Measurements from ENCODE around the gene FAM200A.
"Not testable (repeated sequence)": the region's sequence is repeated elsewhere in the genome, so short reads cannot be mapped to it uniquely, and the experiment has no call there.

The FAM200A gene

DNA sequence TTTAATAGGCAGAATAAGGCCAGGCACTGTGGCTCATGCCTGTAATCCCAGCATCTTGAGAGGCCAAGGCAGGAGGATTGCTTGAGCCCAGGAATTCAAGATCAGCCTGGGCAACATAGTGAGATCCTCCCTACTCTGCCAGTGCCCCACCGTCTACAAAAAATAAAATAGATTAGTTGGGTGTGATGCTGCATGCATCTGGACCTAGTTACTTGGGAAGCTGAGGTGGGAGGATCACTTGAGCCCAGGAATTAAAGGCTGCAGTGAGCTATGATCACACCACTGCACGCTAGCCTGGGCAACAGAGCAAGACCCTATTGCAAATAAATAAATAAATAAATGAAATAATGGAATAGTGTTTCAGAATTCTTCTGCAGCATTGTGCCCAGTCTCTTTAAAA is 16.2 kb downstream of the FAM200A start:
- H3K27ac ChIP-seq (ENCODE audit: low read length), result no peak overlapping the region
- H3K4me3 ChIP-seq (ENCODE audit: low read depth in 1 of 2, low read length in 2 of 2), result no peak overlapping the region
- peaks cover 14 to 28% of the 10 kb centered on the region in 2 donors for H3K36me3 ChIP-seq (ENCODE audit: control insufficient read depth in 1 of 2, insufficient read depth in 2 of 2, low read length in 2 of 2)
- H3K27me3 ChIP-seq (ENCODE audit: low read depth, low read length), result no peaks in the 10 kb centered on the region
- H3K9me3 ChIP-seq (ENCODE audit: control insufficient read depth in 1 of 2, low read length in 2 of 2), result peaks cover 28 to 75% of the 10 kb centered on the region in 2 donors
- no peaks in the 10 kb centered on the region for H3K4me1 ChIP-seq (ENCODE audit: control insufficient read depth in 1 of 2, insufficient read depth in 2 of 2, low read length in 2 of 2)

DNA sequence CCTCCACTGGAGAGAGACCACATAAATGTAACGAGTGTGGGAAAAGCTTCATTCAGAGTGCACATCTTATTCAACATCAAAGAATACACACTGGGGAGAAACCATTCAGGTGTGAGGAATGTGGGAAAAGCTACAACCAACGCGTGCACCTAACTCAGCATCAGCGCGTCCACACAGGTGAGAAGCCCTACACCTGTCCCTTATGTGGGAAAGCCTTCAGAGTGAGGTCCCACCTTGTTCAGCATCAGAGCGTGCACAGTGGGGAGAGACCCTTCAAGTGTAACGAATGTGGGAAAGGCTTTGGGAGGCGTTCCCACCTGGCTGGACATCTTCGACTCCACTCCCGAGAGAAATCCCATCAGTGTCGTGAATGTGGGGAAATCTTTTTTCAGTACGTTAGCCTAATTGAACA is 20.6 kb downstream of the FAM200A start:
- Histone ChIP-seq H3K4me3 (ENCODE audit: low read depth in 1 of 2, low read length in 2 of 2) (peak overlapping the region; percentile 10 to 49), H3K27me3 (ENCODE audit: low read depth, low read length) (no peaks in the 10 kb centered on the region), H3K27ac (ENCODE audit: low read length) (no peak overlapping the region), H3K4me1 (ENCODE audit: control insufficient read depth in 1 of 2, insufficient read depth in 2 of 2, low read length in 2 of 2) (no peaks in the 10 kb centered on the region), H3K36me3 (ENCODE audit: control insufficient read depth in 1 of 2, insufficient read depth in 2 of 2, low read length in 2 of 2) (peaks cover 22 to 69% of the 10 kb centered on the region in 2 donors), H3K9me3 (ENCODE audit: control insufficient read depth in 1 of 2, low read length in 2 of 2) (peaks cover 28 to 56% of the 10 kb centered on the region in 2 donors)

DNA sequence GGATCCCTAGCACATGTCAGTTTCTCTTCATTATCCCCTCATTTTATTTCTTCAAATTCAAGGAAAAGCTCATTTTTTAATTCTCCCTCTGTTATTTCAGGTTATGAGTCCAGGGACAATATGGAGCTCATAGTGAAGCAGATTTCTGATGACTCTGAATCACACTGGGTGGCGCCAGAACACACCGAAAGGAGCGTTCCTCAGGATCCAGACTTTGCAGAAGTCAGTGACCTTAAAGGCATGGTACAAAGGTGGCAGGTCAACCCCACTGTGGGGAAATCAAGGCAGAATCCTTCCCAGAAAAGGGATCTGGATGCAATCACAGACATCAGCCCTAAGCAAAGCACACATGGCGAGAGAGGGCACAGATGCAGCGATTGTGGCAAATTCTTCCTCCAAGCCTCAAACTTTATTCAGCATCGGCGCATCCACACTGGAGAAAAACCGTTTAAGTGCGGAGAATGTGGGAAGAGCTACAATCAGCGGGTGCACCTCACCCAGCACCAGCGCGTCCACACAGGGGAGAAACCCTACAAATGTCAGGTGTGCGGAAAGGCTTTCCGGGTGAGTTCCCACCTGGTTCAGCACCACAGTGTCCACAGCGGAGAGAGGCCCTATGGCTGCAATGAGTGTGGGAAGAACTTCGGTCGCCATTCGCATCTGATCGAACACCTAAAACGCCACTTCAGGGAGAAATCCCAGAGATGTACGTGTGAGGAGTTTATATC is 26.0 kb downstream of the FAM200A start:
- Histone ChIP-seq H3K4me1 (ENCODE audit: control insufficient read depth in 1 of 2, insufficient read depth in 2 of 2, low read length in 2 of 2) (no peaks in the 10 kb centered on the region), H3K4me3 (ENCODE audit: low read depth in 1 of 2, low read length in 2 of 2) (no peak overlapping the region), H3K27ac (ENCODE audit: low read length) (no peak overlapping the region), H3K27me3 (ENCODE audit: low read depth, low read length) (no peaks in the 10 kb centered on the region), H3K36me3 (ENCODE audit: control insufficient read depth in 1 of 2, insufficient read depth in 2 of 2, low read length in 2 of 2) (peaks cover 17 to 57% of the 10 kb centered on the region in 2 donors), H3K9me3 (ENCODE audit: control insufficient read depth in 1 of 2, low read length in 2 of 2) (peaks cover 6 to 13% of the 10 kb centered on the region in 2 donors)

DNA sequence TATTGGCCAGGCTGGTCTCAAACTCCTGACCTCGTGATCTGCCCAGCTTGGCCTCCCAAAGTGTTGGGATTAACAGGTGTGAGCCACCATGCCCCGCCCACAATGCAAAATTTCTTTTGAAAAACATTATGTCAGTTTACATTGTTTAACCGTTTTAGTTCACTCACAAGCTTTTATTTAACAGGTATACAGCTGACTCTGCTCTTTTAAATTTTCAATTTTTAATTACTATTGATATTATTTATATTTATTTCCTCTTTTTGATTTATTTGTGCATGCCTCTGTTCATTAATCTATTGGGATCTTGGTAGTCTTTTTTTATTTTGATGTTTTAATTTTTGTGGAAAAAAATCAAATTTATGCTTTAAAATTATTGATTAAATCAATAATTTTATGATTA is 30.5 kb downstream of the FAM200A start:
- Histone ChIP-seq H3K9me3 (ENCODE audit: control insufficient read depth in 1 of 2, low read length in 2 of 2) (no peaks in the 10 kb centered on the region), H3K4me3 (ENCODE audit: low read depth in 1 of 2, low read length in 2 of 2) (no peak overlapping the region), H3K36me3 (ENCODE audit: control insufficient read depth in 1 of 2, insufficient read depth in 2 of 2, low read length in 2 of 2) (peaks cover 25 to 41% of the 10 kb centered on the region in 2 donors), H3K4me1 (ENCODE audit: control insufficient read depth in 1 of 2, insufficient read depth in 2 of 2, low read length in 2 of 2) (no peaks in the 10 kb centered on the region), H3K27me3 (ENCODE audit: low read depth, low read length) (no peaks in the 10 kb centered on the region), H3K27ac (ENCODE audit: low read length) (no peak overlapping the region)

DNA sequence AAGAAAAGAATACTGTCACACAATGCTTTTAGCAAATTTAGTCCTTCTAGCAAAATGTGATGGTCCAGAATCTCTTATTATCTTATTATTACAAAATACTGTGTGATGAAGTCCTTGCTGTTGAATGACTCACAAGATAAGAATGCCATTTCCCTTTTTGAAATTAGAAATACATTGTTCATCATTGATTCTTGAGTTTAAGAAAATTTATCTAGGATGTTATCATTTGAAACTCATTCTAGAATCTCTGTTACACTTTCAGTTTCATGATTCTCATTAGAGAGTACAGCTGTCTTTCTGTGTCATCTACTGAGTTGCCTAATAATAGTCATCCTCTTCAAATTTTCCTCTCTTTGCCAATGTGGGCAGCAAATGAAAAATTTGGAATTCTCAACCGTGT is 37.9 kb downstream of the FAM200A start:
- Histone ChIP-seq H3K27me3 (ENCODE audit: low read depth, low read length) (no peaks in the 10 kb centered on the region), H3K4me3 (ENCODE audit: low read depth in 1 of 2, low read length in 2 of 2) (no peak overlapping the region), H3K27ac (ENCODE audit: low read length) (no peak overlapping the region), H3K36me3 (ENCODE audit: control insufficient read depth in 1 of 2, insufficient read depth in 2 of 2, low read length in 2 of 2) (peaks cover 8 to 48% of the 10 kb centered on the region in 2 donors), H3K4me1 (ENCODE audit: control insufficient read depth in 1 of 2, insufficient read depth in 2 of 2, low read length in 2 of 2) (no peaks in the 10 kb centered on the region), H3K9me3 (ENCODE audit: control insufficient read depth in 1 of 2, low read length in 2 of 2) (no peaks in the 10 kb centered on the region)

DNA sequence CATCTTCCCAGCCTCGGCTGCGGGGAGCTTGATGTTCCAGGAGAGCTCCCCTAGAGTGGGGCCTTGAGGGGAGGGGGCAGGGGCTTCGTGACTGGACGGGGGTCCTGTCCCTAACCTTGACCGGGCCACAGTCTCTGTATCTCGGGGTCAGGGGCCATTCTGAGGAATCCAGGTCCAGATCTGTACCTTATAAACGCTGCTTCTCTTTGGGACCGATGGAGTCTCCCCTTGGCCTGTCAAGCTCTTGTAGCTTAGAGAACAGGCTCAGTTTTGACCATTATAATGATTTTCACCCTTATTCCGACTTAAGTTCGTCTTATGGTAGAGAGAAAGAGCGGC is 46.6 kb downstream of the FAM200A start:
- H3K9me3 ChIP-seq (ENCODE audit: control insufficient read depth in 1 of 2, low read length in 2 of 2), result no peaks in the 10 kb centered on the region
- H3K36me3 ChIP-seq (ENCODE audit: control insufficient read depth in 1 of 2, insufficient read depth in 2 of 2, low read length in 2 of 2), result peaks cover 0 to 4% of the 10 kb centered on the region in 2 donors
- no peaks in the 10 kb centered on the region for H3K27me3 ChIP-seq (ENCODE audit: low read depth, low read length)
- H3K4me1 ChIP-seq (ENCODE audit: control insufficient read depth in 1 of 2, insufficient read depth in 2 of 2, low read length in 2 of 2), result peaks cover 10 to 32% of the 10 kb centered on the region in 2 donors
- H3K27ac ChIP-seq (ENCODE audit: low read length), result peak overlapping the region; percentile 92
- H3K4me3 ChIP-seq (ENCODE audit: low read depth in 1 of 2, low read length in 2 of 2), result peak overlapping the region; percentile 94 to 99

DNA sequence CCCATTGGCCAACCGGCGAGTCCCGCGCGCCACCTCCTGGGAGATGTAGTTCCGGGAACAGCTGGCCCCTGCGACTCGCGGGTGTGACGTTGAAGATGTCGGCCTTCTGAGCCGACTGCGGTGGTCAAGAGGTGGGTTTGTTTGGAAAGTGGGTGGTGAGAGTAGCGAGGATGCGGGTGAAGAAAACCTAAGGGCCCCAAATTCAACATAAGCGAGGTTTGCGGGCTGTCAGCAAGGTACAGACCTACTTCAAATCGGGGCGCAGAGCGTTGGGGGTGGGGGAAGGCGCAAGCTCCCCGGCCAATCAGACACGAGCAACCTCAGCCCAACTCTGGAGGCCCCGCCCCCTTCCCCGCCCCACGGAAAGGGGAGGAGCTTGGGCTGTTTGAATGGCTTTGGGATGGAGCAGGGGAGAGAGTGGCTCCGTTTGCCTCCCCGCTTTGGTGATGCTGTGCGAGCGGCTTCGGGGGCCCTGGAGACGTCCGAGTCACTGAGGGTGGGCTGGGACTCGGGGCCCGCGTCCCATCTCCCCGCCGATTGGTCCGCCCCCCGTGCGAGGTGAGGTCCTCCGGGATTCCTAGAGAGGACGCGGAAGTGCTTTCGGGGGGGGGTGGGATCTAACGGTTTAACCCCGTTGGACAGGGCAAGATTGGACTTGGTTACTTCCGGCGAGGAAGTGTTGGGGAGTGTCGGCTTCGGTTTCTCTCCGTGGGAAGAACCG is 47.2 kb downstream of the FAM200A start, which contains the start of gene ZKSCAN5:
TSS of gene ZKSCAN5 (plus strand) at position 60 of the 721 bp plus-strand sequence. CDS start 1,383 bp downstream, outside the sequence.
- Histone ChIP-seq H3K27ac (ENCODE audit: low read length) (peak within 1 kb of the TSS; percentile 92), H3K27me3 (ENCODE audit: low read depth, low read length) (no peaks in the 10 kb centered on the region), H3K4me3 (ENCODE audit: low read depth in 1 of 2, low read length in 2 of 2) (peak within 1 kb of the TSS; percentile 94 to 99), H3K36me3 (ENCODE audit: control insufficient read depth in 1 of 2, insufficient read depth in 2 of 2, low read length in 2 of 2) (peaks cover 0 to 1% of the 10 kb centered on the region in 2 donors), H3K4me1 (ENCODE audit: control insufficient read depth in 1 of 2, insufficient read depth in 2 of 2, low read length in 2 of 2) (peaks cover 10 to 32% of the 10 kb centered on the region in 2 donors), H3K9me3 (ENCODE audit: control insufficient read depth in 1 of 2, low read length in 2 of 2) (no peaks in the 10 kb centered on the region)

DNA sequence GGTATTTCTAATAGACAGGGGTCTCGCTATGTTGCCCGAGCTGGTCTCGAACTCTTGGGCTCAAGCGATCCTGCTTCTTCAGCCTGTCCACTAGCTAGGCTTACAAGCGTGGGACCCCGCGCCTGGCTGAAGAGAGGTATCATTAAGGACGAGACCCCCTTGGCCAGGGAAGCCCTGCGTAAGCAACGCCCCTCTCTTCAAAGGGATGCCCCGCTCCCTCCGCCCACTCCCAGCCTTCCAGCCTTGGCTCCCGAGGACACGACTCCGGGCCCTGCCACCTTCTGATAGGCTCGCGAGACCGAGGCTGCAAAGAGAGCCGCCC is 47.7 kb downstream of the FAM200A start:
- Histone ChIP-seq H3K27ac (ENCODE audit: low read length) (peak overlapping the region; percentile 92), H3K9me3 (ENCODE audit: control insufficient read depth in 1 of 2, low read length in 2 of 2) (no peaks in the 10 kb centered on the region), H3K4me1 (ENCODE audit: control insufficient read depth in 1 of 2, insufficient read depth in 2 of 2, low read length in 2 of 2) (peaks cover 10 to 32% of the 10 kb centered on the region in 2 donors), H3K4me3 (ENCODE audit: low read depth in 1 of 2, low read length in 2 of 2) (peak overlapping the region; percentile 94 to 99), H3K27me3 (ENCODE audit: low read depth, low read length) (no peaks in the 10 kb centered on the region), H3K36me3 (ENCODE audit: control insufficient read depth in 1 of 2, insufficient read depth in 2 of 2, low read length in 2 of 2) (no peaks in the 10 kb centered on the region)

DNA sequence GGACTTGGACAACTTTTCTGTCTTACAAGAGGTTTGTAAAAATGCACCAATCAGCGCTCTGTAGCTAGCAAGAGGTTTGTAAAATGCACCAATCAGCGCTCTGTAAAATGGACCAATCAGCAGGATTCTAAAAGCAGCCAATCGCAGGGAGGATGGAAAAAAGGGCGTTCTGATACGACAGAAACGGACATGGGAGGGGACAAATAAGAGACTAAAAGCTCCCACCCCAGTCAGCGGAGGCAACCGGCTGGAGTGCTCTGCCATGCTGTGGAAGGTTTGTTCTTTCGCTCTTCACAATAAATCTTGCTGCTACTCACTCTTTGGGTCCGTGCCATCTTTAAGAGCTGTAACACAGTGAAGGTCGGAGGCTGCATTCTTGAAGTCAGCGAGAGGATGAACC is 50.7 kb downstream of the FAM200A start:
- H3K36me3 ChIP-seq (ENCODE audit: control insufficient read depth in 1 of 2, insufficient read depth in 2 of 2, low read length in 2 of 2), result peaks cover 2 to 15% of the 10 kb centered on the region in 2 donors
- not testable (repeated sequence) for H3K27ac ChIP-seq (ENCODE audit: low read length); H3K27me3 ChIP-seq (ENCODE audit: low read depth, low read length); H3K9me3 ChIP-seq (ENCODE audit: control insufficient read depth in 1 of 2, low read length in 2 of 2)
- H3K4me1 ChIP-seq (ENCODE audit: control insufficient read depth in 1 of 2, insufficient read depth in 2 of 2, low read length in 2 of 2), result peaks cover 12 to 38% of the 10 kb centered on the region in 2 donors
- H3K4me3 ChIP-seq (ENCODE audit: low read depth in 1 of 2, low read length in 2 of 2), result peak overlapping the region in 1 of 2 donors; percentile 100

DNA sequence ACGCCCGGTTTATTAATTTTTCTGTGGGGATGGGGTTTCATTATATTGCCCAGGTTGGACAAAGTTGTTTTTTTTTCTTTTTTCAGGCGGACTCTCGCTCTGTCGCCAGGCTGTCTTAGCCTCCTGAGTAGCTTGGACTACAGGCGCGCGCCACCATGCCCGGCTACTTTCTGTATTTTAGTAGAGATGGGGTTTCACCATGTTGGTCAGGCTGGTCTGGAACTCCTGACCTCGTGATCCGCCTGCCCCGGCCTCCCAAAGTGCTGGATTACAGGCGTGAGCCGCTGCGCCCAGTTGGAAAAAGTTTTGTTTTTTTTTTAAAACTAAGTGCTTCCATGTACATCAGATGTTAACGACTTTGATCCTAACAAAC is 51.3 kb downstream of the FAM200A start:
- Histone ChIP-seq H3K27me3 (ENCODE audit: low read depth, low read length) (no peaks in the 10 kb centered on the region), H3K4me1 (ENCODE audit: control insufficient read depth in 1 of 2, insufficient read depth in 2 of 2, low read length in 2 of 2) (peaks cover 6 to 32% of the 10 kb centered on the region in 2 donors), H3K27ac (ENCODE audit: low read length) (peak overlapping the region; percentile 99), H3K4me3 (ENCODE audit: low read depth in 1 of 2, low read length in 2 of 2) (peak overlapping the region; percentile 99 to 100), H3K36me3 (ENCODE audit: control insufficient read depth in 1 of 2, insufficient read depth in 2 of 2, low read length in 2 of 2) (peaks cover 4 to 21% of the 10 kb centered on the region in 2 donors), H3K9me3 (ENCODE audit: control insufficient read depth in 1 of 2, low read length in 2 of 2) (no peaks in the 10 kb centered on the region)

DNA sequence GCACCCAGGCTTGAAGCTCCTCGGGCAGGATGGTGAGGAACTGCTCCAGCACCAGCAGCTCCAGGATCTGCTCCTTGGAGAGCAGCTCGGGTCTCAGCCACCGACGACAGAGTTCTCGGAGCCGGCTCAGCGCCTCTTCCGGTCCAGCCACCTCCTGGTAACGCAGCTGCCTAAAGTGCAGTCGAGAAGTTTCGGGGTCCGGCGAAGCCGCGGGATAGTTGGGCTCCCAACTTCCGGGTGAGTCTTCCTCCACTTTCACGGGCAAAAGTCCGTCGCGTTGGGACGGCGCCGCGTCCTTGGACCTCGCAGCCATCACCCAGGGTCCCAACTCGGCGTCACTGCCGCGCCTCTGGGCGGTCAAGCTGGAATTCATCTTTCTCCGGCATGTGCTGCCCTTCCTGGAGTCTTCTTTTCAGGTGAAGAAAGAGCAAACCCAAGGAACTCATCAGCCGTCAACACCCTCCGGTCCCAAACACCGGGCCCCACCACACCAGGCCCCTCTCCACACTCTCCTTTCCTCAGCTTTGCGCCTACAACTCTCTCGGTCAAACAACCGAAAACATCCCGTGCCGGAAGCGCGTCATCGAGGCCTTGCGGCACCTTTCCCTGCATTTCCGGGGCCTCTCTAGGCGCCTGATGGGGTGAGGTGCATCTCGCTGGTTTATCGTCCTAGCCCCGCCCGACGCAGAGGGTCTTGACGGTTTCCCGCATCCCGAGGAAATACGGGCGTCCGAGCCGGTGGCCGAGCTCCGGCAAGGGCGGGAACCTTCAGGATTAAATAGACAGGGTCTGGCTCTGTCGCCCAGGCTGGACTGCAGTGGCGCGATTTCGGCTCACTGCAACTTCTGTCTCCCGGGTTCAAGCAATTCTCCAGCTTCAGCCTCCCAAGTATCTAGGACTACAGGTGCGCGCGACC is 51.9 kb downstream of the FAM200A start, which contains the start of gene ZNF394:
TSS of gene ZNF394 (minus strand) at position 561 of the 916 bp plus-strand sequence. CDS start at position 373, 188 bp downstream.
- peaks cover 4 to 29% of the 10 kb centered on the region in 2 donors for H3K4me1 ChIP-seq (ENCODE audit: control insufficient read depth in 1 of 2, insufficient read depth in 2 of 2, low read length in 2 of 2)
- no peaks in the 10 kb centered on the region for H3K27me3 ChIP-seq (ENCODE audit: low read depth, low read length)
- peaks cover 4 to 28% of the 10 kb centered on the region in 2 donors for H3K36me3 ChIP-seq (ENCODE audit: control insufficient read depth in 1 of 2, insufficient read depth in 2 of 2, low read length in 2 of 2)
- H3K27ac ChIP-seq (ENCODE audit: low read length), result peak within 1 kb of the TSS; percentile 99
- peaks cover 0 to 2% of the 10 kb centered on the region in 2 donors for H3K9me3 ChIP-seq (ENCODE audit: control insufficient read depth in 1 of 2, low read length in 2 of 2)
- peak within 1 kb of the TSS; percentile 99 to 100 for H3K4me3 ChIP-seq (ENCODE audit: low read depth in 1 of 2, low read length in 2 of 2)

Data from muscle layer of duodenum (tissue), 2 donors.